A172 (cell line): ENCODE data around the gene SAMD11. TPM values are rescaled to one million over a fixed set of nuclear protein-coding genes. Genes with fewer than 3 reads are reported as not detected.

Experiments used
- DNase-seq: peaks from one replicate; pipeline ENCODE4 v3.0.0-alpha.2; 2015; ENCODE audit warnings: low spot score
- total RNA-seq: library from RNA; depleted of rRNA; stranded (reverse); fragments of >200 nt; shearing (Covaris generic); gene quantifications from 2 replicates; pipeline ENCODE4 v1.2.3, GENCODE V29; 2014

SAMD11 gene
- total RNA-seq, 1 experiment from 2014 or later, result 62.7 TPM

DNA sequence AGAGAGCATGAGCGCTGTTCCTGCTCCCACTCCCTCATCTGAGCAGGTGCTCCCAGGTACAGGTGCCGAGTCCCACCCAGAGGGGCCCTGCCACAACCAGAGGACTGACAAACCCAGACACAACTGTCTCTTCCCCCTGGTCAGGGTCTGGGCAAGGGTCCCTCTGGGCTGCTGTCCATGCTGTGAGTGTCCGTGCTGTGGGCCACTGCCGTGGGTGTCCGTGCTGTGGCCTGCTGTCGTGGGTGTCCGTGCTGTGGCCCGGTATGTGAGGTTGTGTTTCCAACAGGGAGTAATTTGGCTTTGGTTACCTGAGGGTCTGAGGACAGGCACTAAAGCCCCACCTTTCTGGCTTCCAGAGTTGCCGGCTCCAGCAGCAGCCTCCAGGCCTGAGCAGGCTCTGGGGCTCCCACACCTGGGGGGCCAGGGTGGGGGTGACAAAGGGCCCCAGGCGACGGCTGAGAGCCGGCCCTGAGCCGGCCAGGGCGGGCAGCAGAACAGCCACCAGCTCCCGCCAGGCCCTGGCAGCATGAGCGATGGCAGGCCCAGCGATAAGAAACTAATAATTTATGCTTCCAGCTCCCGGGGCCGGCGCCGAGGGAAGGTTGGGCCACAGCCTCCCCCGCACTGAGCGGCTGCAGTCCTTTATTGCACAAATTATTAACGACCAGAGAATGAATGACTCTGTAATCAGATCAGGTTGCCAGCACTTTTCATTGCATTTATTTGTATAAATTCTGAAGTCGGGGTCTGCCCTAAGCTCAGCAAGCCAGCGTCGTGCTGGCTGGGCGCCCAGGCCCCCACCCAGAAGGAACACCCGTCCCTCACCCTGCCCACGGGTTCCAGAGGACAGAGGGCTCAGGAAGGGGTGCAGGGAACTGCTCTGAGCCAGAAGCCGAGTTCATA, 7.3 kb upstream of the SAMD11 start:
- no peak for DNase-seq

DNA sequence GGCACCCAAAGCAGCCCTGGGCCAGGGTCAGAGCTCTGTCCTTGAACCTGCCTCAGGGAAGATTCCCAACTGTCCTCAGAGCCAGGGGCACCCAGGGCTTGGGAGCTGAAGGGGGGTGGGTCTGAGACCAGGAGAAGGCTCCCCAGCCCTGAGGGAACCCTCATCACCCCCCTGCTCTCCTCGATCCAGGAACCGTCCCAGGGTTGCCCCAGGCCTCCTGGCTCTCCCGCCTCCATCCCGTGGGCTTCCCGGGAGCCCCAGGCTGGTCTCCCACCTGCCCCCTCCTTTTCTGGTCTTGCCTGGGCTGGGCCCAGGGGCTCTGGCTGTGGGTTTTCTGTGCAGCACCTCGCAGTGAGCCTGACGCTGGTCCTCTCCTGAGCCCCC, 6.7 kb upstream of the SAMD11 start:
- no peak for DNase-seq

DNA sequence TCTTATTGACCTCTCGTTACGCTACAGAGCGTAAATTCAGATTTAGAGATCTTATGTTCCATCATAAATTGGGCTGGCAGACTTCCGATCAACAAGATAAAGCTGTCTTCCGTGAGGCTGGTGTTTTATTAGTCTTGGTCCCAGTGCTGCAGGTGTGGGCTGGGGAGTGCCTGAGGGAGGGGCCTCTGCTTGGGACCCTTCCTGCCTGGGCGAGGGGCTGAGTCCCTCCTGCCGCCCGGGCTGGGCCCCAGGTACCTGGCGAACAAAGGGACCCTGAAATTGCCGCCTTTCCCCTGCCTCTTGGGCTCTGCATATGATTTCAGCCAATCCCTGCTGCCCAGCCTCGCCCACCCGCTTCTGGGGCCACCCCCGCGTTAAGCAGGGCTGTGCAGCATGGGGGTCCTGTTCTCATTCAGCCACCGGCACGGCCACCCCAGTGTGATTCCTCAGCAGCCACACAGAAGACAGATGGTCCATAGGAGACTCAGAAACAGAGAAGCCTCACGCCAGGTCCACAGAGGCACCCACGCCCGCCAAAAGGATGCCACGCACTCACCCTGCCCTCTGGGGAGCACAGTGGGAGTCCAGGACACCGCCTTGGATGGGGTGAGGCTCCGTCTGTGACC, 6.1 kb upstream of the SAMD11 start:
- DNase-seq, result no peak

DNA sequence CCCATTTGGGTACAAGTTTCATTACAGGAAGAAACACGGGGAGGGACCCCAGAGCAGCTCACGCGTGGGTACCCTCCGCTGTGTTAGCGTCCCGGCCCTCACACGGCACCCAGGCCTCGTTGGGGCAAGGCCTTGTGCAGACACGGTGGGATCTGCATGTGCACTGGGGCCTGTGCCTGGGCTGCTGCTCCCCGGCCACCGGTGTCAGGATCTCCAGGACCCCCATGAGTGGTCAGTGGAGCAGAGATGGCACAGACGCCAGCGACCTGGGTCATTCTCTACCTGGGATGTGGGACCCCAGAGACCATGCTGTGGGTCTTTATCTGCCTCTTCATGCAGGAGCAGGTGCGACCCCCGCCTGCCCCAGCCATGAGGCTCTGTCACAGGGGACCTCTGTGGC, 5.4 kb upstream of the SAMD11 start:
- no peak for DNase-seq

DNA sequence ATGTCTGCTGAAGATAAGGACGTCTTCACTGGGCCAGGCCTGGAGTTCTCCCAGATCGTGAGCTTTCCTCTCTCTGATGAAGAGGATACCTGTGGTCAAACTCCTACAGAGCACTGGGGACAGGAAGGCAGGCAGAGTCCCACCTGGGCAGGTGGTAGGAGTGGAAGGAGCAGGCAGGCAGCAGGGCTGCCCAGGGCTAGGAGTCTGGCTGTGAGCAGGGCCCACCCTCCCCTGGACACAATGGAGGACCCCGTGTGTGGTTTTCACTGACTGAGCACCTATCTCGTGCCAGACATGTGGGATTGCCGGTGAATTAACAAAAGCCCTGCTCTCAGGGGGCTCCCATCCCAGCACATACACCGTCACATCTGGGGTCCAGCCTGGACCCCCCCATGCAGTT, 4.9 kb upstream of the SAMD11 start:
- DNase-seq, result no peak

DNA sequence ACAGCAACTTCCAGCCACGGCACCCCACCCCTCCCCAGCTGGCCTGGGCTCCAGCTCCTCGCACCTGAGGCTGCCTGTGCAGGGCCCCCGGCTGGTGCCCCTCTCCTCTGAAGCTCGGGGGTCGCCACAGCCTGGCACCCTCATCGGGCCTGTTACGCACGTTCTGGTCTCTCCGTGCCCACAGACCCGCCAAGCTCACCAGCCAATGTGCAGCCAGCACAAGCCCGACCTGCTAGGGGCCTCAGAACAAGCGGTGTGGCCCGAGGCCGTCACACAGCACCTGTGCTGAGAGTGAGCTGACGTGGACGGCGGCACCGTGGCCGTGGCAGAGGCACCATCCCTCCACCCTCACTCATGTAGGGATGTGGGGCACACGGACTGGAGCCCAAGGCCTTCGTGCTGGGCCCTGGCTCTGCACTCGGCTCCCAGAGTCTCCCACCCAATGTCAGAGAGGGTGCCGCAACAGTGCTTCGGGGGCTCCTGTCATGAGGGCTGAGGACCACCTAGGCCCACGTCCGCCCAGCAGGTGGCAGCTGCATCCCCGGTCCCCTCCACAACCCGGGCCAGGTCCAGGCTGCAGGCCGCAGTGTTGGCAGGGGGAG, 4.4 kb upstream of the SAMD11 start:
- no peak for DNase-seq

DNA sequence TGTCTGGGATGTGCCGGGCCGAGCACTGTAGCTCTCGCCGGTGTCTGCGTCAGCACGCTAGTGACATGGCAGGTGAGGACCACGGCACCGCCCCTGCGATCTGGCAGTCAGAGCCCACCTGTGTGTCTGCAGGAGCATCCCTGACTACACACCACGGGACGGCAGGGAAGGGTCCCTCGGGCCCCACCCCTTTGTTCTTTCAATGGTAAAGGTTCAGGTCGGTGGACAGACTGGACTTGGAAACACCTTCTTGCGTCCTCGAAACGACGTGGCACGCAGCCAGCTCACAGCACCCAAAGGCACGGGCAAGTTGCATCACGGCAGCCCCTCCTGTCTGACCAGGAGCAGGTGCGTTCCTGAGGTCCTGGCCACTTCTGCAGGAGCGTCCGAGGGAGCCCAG, 3.7 kb upstream of the SAMD11 start:
- no peak for DNase-seq

DNA sequence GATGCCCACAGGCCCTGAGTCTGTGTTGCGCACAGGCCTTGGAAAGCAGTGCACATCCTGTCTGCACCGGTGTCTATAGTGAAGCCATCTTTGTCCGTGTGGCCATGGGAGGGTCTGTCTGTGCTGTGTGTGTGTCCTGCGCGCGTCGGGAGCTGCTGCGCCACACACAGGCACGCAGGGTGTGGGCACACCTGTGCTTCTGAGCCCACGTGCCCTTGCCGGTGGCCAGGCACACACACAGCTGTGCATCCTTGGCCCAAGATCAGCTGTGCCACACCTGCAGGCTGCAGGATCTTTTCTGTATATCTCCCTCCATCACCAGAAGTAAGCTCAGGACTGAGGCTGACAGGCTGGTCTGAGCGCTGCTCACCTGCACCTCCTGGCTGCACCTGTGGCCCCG, 3.2 kb upstream of the SAMD11 start:
- no peak for DNase-seq

DNA sequence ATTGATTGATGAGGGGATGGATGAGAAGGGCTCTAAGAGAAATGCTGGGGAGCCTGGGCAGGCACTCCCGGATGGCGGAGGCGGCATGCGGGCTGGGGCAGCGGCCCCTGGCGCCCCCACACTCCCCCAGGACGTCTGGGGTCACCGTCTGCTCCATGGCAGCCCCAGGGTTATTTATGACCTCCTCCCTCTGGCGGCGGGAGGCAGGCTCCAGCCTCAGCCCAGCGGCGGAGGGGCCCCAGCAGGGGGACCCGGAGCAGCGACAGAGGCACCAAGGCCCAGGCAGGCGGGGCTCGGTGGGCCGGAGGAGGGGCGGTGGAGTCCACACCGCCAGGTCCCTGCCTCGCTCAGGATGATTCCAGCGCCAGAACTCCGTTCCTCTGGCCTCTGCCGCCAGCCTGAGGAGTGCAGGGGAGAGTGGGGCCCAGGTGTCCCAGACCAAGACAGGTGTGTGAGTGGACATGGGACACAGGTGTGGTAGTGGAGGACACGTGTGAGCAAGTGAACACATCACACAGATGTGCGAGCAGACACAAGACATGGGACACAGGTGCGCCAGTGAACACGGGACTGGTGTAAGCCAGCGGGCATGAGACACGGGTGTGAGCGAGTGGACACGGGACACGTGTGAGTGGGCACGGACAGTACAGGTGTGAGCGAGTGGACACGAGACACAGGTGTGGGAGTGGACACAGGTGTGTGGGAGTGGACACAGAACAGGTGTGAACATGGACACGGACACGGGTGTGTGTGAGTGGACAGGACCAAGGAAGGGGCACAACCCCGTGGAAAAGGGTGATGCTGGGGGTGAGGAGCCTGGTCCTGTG, 2.5 kb upstream of the SAMD11 start:
- no peak for DNase-seq

DNA sequence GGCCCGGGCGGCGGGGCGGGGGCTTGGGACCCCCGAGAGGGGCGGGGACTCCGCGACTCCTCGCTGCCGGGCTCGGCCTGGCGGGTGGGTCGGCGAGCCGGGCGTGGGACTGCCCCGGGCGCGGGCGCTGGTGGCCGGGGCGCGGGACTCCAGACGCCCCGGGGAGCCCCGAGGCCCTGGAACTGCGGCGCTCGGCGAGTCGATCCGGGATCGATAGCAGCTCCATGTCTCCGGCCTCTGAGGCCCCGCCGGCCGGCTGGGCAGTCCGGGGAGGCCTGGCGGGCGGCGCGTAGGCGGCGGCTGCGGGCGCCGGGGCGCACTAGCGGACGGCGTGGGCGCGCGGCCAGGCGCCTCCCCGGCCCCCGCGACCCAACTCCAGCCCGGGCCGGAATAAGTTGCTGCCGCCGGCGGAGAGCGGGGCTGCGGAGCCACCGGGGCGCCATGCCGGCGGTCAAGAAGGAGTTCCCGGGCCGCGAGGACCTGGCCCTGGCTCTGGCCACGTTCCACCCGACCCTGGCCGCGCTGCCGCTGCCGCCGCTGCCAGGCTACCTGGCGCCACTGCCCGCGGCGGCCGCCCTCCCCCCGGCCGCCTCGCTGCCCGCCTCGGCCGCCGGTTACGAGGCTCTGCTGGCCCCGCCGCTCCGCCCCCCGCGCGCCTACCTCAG, 400 bp downstream of the SAMD11 start:
- DNase-seq, result no peak

DNA sequence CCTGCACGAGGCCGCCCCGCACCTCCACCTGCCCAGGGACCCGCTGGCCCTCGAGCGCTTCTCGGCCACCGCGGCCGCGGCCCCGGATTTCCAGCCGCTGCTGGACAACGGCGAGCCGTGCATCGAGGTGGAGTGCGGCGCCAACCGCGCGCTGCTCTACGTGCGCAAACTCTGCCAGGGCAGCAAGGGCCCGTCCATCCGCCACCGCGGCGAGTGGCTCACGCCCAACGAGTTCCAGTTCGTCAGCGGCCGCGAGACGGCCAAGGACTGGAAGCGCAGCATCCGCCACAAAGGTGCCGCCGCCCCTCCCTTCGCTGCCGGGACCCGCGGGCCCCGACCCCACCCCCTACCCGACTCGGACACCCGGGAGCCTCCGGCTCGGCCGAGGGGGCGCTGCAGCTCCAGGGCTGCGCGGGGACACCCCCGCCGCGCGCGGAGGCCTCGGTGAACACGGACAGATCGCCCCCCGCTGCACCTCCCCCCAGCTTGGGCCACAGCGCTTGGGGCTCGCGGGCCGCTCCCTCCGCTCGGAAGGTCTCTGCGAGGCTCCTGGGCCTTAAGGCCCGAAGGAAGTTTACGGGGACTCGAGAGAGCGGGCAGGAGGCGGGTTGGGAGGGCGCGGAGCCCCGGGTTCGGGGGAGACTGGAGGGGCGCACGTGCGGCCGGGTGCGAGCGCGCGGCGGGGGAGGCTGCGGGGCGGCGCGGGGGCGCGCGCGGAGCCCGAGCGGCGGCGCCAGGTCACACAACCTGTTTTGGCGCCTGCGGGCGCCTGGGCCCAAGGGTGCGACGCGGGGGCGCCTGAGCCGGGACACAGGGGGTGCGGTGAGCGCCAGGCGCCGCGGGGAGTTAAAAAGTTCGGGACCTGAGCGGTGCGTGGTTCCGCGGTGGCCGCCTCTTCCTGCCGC, 1.2 kb downstream of the SAMD11 start:
- no peak for DNase-seq

DNA sequence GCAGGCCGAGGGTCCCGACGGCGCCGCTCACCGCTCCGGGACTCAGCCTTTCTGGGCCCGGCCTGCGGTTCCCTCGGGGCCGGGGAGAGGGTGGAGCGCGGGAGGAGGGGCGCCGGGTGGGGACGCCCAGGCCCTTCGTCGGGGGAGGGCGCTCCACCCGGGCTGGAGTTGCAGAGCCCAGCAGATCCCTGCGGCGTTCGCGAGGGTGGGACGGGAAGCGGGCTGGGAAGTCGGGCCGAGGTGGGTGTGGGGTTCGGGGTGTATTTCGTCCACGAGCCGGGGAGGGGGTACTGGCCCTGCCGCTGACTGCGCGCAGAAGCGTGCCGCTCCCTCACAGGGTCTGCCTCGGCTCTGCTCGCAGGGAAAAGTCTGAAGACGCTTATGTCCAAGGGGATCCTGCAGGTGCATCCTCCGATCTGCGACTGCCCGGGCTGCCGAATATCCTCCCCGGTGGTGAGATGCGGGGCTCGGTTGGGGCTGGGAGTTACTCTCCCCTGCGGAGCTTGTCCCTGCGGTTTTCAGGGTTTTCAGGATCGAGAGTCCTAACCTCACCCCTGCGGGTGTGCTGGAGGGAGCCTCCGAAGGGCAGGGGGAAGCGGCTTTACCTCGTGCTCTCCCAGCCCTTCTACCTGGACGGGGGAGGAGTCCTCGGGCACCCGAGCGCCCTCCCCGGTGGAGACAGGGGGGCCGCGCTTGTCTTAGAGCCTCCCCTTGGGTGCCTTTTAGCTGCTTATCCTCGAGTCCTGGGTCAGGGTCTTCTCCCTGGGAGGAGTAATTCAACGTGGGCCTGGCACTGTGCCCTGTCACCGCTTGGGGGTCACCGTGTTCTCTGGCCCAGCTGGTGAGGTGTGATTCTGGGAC, 2.1 kb downstream of the SAMD11 start:
- DNase-seq, result no peak

DNA sequence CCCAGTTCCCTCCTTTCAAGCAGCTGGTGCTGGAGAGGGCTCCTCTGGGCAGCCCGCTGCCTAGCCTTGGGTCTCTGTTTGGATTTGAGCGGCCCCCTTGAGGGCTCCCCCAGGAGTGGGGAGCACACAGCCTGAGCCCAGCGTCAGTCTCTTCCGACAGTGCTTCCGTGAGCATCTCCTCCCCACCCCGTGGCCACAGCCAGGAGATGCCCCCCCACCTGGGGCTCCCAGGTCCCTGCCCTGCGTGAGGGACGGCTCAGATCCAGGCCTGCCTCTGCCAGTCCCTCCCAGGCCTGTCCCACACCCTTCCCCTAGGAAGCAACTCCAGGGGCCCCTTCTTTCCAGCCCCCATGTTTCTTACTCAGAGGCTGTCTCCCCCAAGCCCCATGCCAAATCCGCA, 3.5 kb downstream of the SAMD11 start:
- no peak for DNase-seq

DNA sequence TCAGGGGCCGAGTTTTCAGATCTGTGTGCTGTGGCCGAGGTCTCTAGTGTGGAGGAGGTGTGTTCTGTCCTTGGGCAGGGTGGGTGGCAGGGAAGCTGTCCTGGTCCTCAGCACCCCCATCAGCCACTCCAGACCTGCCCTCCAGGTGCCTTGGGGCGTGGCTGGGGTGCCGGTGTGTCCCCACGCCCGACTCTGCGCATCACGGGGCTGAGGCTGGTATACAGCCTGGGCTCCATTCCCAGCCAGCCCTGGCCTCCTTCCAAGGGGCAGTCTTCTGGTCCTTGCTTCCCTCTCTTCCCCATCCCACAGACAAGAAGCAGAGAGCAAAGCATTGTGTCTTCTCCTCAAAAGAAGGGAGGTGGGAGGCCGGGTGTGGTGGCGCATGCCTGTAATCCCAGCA, 4.0 kb downstream of the SAMD11 start:
- DNase-seq, result no peak

DNA sequence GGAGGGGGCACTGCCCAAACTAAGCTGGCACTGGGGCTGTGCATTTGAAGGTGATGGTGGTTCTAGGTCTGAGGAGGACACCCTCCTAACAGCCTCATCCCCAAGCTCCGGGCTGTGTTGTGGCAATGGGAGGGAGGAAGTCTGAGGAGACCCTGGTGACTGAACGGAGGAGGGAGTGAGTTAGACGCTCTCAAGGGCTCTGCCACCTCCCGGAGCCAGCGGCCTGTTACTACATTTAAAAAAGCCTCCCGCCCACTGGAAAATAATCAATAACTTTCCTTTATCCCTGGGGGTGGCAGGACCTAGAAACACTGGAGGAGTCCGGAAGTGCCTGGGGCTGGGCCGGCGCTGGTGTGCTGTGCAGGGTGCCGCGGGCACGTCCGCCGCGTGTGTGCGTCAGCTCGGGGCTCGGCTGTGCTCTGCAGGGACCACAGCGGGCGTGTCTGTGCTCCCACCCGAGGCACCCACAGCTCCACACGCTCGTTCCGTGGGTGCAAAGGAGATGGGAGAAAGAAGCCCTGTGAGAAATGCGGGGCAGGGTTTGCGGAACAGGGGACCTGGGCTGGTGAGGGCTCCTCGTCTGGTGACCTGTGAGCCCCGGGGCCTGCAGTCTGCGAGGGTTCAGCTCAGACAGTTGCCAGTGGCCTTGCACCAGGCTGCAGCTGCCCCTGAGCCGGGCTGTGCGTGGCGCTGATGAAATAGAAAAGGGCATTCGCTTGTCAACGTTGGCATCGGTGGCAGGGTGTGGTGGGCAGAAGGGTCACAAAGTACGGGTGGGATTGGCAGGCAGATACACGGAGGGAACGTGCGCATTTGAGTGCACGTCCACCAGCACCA, 5.3 kb downstream of the SAMD11 start:
- no peak for DNase-seq

DNA sequence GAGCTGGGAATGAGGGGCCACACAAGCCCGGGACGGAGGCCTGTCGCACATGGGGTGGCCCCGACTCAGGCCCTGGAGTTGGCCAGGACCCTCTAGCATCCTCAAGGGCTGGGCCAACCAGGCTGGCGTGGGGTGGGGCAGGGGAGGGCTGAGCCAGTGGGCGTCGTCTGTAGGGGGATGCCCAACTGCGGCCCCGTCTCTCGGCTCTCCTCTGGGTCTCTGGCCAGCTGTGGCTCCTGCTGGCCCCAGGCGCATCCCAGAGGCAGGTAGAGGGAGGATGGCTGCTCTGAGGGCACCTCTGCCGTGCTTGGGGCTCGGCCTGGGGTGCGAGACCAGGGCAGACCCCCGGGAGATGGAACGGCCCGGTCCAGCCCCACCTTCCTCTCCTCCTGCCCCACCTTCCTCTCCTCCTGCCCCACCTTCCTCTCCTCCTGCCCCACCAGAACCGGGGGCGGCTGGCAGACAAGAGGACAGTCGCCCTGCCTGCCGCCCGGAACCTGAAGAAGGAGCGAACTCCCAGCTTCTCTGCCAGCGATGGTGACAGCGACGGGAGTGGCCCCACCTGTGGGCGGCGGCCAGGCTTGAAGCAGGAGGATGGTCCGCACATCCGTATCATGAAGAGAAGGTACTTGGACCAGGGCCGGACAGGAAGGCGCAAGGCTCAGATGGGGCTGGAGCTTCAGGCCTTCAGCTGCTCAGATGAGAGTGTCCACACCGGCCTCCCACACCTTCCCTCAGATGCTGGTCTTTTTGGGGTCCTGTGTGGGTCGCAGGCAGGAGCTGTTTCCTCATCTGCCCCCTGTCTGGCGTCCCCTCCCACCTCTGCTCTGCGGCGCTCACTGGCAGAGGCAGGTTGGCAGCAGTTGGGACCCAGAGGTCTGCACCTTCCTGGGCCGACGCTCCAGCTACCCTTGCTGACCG, 6.2 kb downstream of the SAMD11 start:
- DNase-seq, result no peak

DNA sequence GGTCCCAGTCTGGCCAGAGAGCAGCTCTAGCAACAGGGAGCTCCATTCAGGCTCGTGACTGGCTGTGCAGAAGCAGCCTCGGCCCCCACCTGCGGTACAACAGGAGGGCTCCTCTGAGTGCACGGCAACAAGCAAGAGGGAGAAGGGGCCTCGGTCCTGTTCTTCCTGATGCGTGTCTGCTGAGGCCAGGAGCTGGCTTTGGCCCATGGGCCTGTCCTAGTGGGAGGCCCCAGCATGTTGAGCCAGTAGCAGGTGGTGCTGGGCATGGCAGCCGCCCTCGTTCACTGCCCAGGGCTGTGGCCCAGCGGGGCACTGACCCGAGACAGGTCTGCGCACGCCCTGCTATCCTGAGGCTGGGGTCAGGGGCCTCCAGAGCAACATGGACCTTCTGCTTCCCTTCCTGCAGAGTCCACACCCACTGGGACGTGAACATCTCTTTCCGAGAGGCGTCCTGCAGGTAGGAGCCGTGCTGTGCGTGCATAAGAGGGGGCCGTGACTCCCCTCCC, 7.0 kb downstream of the SAMD11 start:
- DNase-seq, result no peak
